Lower leg skin (tissue), 4 donors: Measurements from ENCODE around the gene ANO6. TPM values are rescaled to one million over a fixed set of nuclear protein-coding genes. Genes with fewer than 3 reads are reported as not detected.
A peak's percentile ranks its signal among the peaks of the same experiment; 100 is the strongest.
"Not testable (repeated sequence)": the region's sequence is repeated elsewhere in the genome, so short reads cannot be mapped to it uniquely, and the experiment has no call there.

Experiments used
- DNase-seq, 2 donors: peaks; one replicate each; pipeline ENCODE4 v3.0.0-alpha.2; 2019; ENCODE audit warnings: low spot score in 2 of 2
- H3K4me3 ChIP-seq: fragments of 200-600 bp; sonication (generic); 2 replicates; pipeline ENCODE4 v1.5.1; 2017; ENCODE audit warnings: mild to moderate bottlenecking, low read depth; ENCODE audit not compliant: poor library complexity, severe bottlenecking
- CTCF ChIP-seq, 3 donors: fragments of 450-650 bp; IDR thresholded peaks; one replicate each; pipeline ENCODE4 v1.5.1; 2016; ENCODE audit warnings: antibody characterized with exemption in 3 of 3, mild to moderate bottlenecking in 3 of 3, moderate library complexity in 2 of 3
- POLR2A ChIP-seq, 2 donors: fragments of 450-650 bp; IDR thresholded peaks; one replicate each; pipeline ENCODE4 v1.6.1; 2016 to 2017; ENCODE audit warnings: antibody characterized with exemption in 2 of 2, mild to moderate bottlenecking in 1 of 2, moderate library complexity in 1 of 2
- WGBS, 2 donors: methylation state at CpG; one replicate each; pipeline ENCODE4 v1.1.5; 2018; 5-methylcytosine and 5-hydroxymethylcytosine counted together
- intact Hi-C: fragments of 100-400 bp; cut with DNase I; formaldehyde crosslinking; loops from one replicate; pipeline ENCODE4 v1.15.0; 2023; ENCODE audit warnings: low total_unique reads
- total RNA-seq, 4 donors: library from RNA; depleted of rRNA; stranded (reverse); fragments of >200 nt; gene quantifications; one replicate each; pipeline ENCODE4 v1.1.0, GENCODE V29; 2016

The ANO6 gene
- total RNA-seq, 4 donors from 2014 or later, result 36.3 to 41.1 (median 38.9) TPM

GRCh38 chr12:45260104-45260815 is 44.4 kb downstream of the ANO6 start:
- WGBS, 2 donors, result 68 to 73% methylated on average over 5 of the region's 5 CpGs
- intact Hi-C loops, result no loop called here
- DNase-seq, result no peak

DNA sequence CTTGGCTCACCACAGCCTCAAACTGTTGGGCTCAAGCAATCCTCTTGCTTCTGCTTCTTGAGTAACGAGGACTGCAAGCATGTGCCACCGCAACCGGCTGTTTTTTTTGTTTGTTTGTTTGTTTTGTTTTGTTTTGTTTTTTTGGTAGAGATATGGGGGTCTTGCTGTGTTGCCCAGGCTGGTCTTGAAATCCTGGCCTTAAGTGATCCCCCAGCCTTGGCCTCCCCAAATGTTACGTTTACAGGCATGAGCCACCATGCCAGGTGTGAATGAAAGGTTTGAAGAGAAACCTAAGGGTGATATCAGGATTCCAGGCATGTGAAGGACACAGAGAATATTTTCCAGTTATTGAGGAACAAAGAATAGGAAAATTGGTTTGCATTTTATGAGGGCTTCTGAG is 45.0 kb downstream of the ANO6 start:
- TF ChIP-seq POLR2A (IDR thresholded peaks at IDR 0.05) (no peak), CTCF (IDR thresholded peaks at IDR 0.05) (no peak)
- no peak for DNase-seq
- intact Hi-C loops, result no loop called here
- no peak overlapping the region for H3K4me3 ChIP-seq
- WGBS, 2 donors, result 98 to 99% methylated on average over 4 of the region's 4 CpGs

More at GRCh38 chr12:45260104-45260815, 44.4 kb downstream of the ANO6 start:
- no peak for TF ChIP-seq POLR2A (IDR thresholded peaks at IDR 0.05)
- TF ChIP-seq CTCF (IDR thresholded peaks at IDR 0.05), result no peak
- no peak overlapping the region for H3K4me3 ChIP-seq

GRCh38 chr12:45262185-45262584 is 46.3 kb downstream of the ANO6 start:
- DNase-seq, H3K4me3 ChIP-seq, intact Hi-C loops: not testable (repeated sequence)
- 97 to 98% methylated on average over 8 of the region's 8 CpGs for WGBS, 2 donors

- TF ChIP-seq POLR2A (IDR thresholded peaks at IDR 0.05), result no peak
- no peak for TF ChIP-seq CTCF (IDR thresholded peaks at IDR 0.05)
- intact Hi-C loops, result no loop called here
- no peak for DNase-seq
- WGBS, 2 donors, result 92 to 93% methylated on average over 3 of the region's 3 CpGs
- H3K4me3 ChIP-seq, result no peak overlapping the region
Observed at GRCh38 chr12:45263587-45263986, 47.7 kb downstream of the ANO6 start.

- no peak overlapping the region for H3K4me3 ChIP-seq
- DNase-seq, result peak; percentile 57 to 89
- TF ChIP-seq POLR2A (IDR thresholded peaks at IDR 0.05) (no peak), CTCF (IDR thresholded peaks at IDR 0.05) (no peak)
- WGBS, 2 donors, result 15 to 17% methylated on average over 5 of the region's 5 CpGs
- intact Hi-C loops, result no loop called here
Observed at GRCh38 chr12:45268672-45269411, 52.9 kb downstream of the ANO6 start.

DNA sequence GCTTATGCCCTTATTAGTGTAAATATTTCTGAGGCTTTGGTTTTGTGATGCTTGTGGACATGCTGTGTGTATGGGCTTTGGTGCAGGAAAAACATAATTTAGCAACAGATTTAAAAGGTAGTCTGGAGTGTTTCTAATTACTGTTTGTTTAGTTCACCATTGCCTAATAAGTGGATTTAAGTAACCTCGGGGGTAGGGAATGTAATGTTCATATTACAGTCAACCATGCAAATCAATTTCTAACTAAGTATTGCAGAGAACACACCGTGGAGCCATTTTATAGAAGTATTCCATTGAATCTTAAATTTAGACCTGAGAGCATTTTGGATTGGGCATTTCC is 53.5 kb downstream of the ANO6 start:
- DNase-seq, result no peak
- intact Hi-C loops, result no loop called here
- WGBS, 2 donors, result 69 to 71% methylated on average over 2 of the region's 2 CpGs
- TF ChIP-seq CTCF (IDR thresholded peaks at IDR 0.05), result no peak
- no peak for TF ChIP-seq POLR2A (IDR thresholded peaks at IDR 0.05)
- H3K4me3 ChIP-seq, result no peak overlapping the region
